Subcutaneous adipose tissue (tissue), 4 donors: Measurements from ENCODE around the gene ZXDB. TPM values are rescaled to one million over a fixed set of nuclear protein-coding genes. Genes with fewer than 3 reads are reported as not detected.
"Not testable (repeated sequence)": the region's sequence is repeated elsewhere in the genome, so short reads cannot be mapped to it uniquely, and the experiment has no call there.

ENCODE experiments used
- CTCF ChIP-seq: fragments of 450-650 bp; IDR thresholded peaks from one replicate; pipeline ENCODE4 v1.5.1; 2016; ENCODE audit warnings: low read depth, mild to moderate bottlenecking, control low read depth, antibody characterized with exemption, moderate library complexity
- total RNA-seq, 4 donors: library from RNA; depleted of rRNA; stranded (reverse); fragments of >200 nt; gene quantifications; one replicate each; pipeline ENCODE4 v1.1.0, GENCODE V29; 2016

The ZXDB gene
- total RNA-seq, result 10 to 100 TPM in 1 of 4 donors, 1 to 10 TPM in 3; 7.8 to 10.3 (median 9.1) TPM

DNA sequence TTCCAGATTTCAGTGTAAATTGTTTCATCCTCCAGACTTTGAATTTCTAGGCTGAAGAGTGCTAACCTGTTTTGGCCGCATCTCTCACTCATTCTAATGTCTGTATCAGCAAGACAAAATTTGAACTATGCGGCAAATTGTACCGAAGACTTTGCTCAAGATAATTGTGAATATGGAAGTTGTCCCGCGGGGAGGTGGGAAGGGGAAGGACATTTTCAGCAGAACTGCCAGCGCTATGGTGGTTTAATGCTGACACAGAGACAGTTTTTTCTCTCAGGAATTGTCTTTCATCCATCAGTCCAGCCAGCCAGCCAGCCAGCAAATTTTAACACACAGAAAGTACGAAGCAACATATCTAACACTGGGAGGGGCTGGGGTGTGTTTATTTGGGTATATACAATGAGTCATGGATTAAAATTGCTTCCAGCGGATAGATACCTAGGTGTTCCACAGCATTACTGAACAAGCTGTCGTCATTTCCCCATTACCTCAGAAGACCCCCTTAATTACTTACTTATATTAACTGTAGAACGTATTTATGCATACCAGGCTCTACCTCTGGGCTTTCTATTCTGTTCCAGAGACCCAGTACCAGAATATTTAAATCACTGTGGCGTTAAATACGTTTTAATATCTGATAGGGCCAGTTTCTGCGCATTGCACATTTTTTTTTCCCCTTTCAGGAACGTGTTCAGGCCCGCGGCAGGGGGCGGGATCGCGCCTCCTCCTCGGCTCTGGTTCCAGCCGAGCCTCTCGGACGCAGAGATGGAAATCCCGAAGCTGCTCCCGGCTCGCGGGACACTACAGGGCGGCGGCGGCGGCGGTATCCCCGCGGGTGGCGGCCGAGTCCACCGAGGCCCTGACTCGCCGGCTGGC is at the start of gene ZXDB:
TSS of gene ZXDB (plus strand) at position 728 of the 876 bp plus-strand sequence. CDS start at position 766, 38 bp downstream.
- TF ChIP-seq CTCF, result not testable (repeated sequence)

DNA sequence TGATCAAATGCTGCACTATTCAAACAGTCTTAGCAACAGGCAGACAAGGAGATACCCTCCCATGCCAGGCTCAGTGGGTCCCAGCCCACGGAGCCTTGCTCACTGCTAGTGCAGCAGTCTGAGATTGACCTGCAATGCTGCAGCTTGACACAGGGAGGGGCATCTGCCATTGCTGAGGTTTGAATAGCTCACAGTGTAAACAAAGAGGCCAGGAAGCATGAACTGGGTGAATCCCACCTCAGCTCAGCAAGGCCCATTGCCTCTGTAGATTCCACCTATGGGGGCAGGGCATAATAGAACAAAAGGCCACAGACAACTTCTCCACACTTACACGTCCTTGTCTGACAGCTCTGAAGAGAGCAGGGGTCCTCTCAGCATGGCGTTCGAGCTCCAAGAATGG is 26.6 kb upstream of the ZXDB start:
- TF ChIP-seq CTCF, result no peak

GRCh38 chrX:57573754-57574153 is 18.1 kb upstream of the ZXDB start:
- TF ChIP-seq CTCF, result no peak

- no peak for TF ChIP-seq CTCF
Measured at GRCh38 chrX:57583477-57583876, 8.3 kb upstream of the ZXDB start.

DNA sequence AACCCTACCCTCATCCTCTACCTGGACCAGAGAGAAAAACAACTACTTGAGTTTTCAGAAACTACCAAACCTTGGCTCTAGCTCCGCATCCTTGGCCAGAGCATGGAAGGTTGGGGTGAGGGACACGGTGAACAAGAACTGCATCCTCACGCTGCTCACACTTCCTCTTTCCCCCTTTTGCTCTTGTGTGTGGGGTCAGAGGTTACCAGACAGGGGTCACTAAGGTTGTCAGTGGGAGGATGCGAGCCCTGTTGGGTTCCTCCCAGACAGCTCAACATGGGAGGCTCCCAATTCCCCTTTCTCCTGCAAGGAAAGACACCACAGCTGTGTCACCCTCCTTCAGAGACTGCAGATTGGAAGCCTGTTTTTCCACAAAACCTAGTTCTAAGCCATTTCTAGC is 5.5 kb upstream of the ZXDB start:
- no peak for TF ChIP-seq CTCF

DNA sequence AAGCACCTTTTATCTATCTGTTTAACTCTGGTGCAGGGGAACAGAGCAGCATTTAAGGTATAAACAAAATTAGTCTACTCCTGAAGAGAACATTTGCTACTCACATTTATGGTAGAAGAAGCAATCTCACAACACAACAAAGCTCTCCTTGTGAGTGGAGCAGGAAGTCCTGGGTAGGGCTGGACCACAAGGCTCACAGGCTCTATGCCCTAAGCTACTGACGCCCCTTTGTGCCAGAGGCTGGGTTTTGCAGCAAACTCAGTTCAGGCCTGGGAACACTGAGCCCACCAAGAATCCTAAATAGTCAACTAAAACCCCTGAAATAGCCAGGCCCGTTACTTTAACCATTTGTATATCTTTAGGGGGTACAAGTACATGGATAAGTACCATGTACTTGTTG is 4.7 kb upstream of the ZXDB start:
- no peak for TF ChIP-seq CTCF

DNA sequence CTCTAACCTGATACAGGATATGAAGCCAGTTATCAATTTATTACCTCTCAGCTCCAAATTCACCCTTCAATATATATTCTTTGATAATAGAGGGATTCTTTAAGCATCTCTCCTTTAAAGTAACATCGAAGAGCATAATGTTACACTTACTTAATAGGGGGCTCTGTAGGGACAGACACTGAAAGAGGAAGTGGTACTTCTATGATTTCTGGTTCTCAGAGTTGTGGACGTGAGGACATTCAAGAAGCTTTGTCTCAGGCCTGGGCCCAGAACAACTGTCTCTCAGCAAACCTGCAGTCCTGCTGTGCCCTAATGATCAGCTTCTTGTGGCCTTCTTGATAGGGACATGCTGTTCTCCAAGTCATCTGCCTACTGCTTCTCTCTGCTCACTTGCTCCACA is 4.2 kb upstream of the ZXDB start:
- no peak for TF ChIP-seq CTCF
